Upper lobe of right lung (tissue), 1 donor: Measurements from ENCODE around the gene PTPRG. TPM values are rescaled to one million over a fixed set of nuclear protein-coding genes. Genes with fewer than 3 reads are reported as not detected.

Source experiments
- ATAC-seq: fragments of 200-7000 bp; cut with Tn5 transposase; one replicate; pipeline ENCODE4 v1.9.1; 2020; ENCODE audit warnings: mild to moderate bottlenecking, moderate library complexity
- DNase-seq: peaks from one replicate; pipeline ENCODE4 v3.0.0-alpha.2; 2020
- H3K27ac ChIP-seq: fragments of 200-600 bp; one replicate; pipeline ENCODE4 v1.8.0; 2022
- H3K27me3 ChIP-seq: fragments of 200-600 bp; one replicate; pipeline ENCODE4 v1.8.0; 2022; ENCODE audit warnings: mild to moderate bottlenecking
- H3K36me3 ChIP-seq: fragments of 200-600 bp; one replicate; pipeline ENCODE4 v1.8.0; 2022
- H3K4me1 ChIP-seq: fragments of 200-600 bp; one replicate; pipeline ENCODE4 v1.8.0; 2022
- H3K4me3 ChIP-seq: fragments of 200-600 bp; one replicate; pipeline ENCODE4 v1.8.0; 2022; ENCODE audit warnings: mild to moderate bottlenecking
- H3K9me3 ChIP-seq: fragments of 200-600 bp; one replicate; pipeline ENCODE4 v1.8.0; 2022
- CTCF ChIP-seq: fragments of 200-600 bp; IDR thresholded peaks from one replicate; pipeline ENCODE4 v1.8.0; 2022; ENCODE audit warnings: antibody characterized with exemption
- intact Hi-C: fragments of 100-400 bp; cut with DNase I; formaldehyde crosslinking; loops from one replicate; pipeline ENCODE4 v1.11.0; 2022
- total RNA-seq: library from RNA; stranded (reverse); fragmentation: NEBNext Ultra II Directional; extraction: Animal tissue kit (Norgen Biotek cat#: 25700); gene quantifications from one replicate; pipeline ENCODE4 v1.2.1, GENCODE V29; 2021
- donor health status: DM: no; HTN: yes; CAD: no; lungs with severe emphysema.

PTPRG gene
- total RNA-seq, 1 donor from 2014 or later: 86.7 TPM

- no peak overlapping the region for H3K27ac ChIP-seq
- intact Hi-C loops: no loop called here
- H3K4me1 ChIP-seq: no peaks in the 10 kb centered on the region
- no peaks in the 10 kb centered on the region for H3K27me3 ChIP-seq
- ATAC-seq (no peak), DNase-seq (no peak)
- no peaks in the 10 kb centered on the region for H3K9me3 ChIP-seq
- peaks cover 6% of the 10 kb centered on the region for H3K36me3 ChIP-seq
- no peak overlapping the region for H3K4me3 ChIP-seq
- TF ChIP-seq CTCF: no peak
These were observed 428.3 kb downstream of the PTPRG start for GRCh38 chr3:61989681-61990080.

- Histone ChIP-seq H3K4me3 (no peak overlapping the region), H3K9me3 (no peaks in the 10 kb centered on the region), H3K4me1 (no peaks in the 10 kb centered on the region), H3K27me3 (no peaks in the 10 kb centered on the region), H3K27ac (no peak overlapping the region), H3K36me3 (peaks cover 6% of the 10 kb centered on the region)
- intact Hi-C loops: no loop called here
- TF ChIP-seq CTCF: no peak
- no peak for DNase-seq
- no peak for ATAC-seq
These were observed 429.1 kb downstream of the PTPRG start for GRCh38 chr3:61990327-61991027.

GRCh38 chr3:61991706-61992105, 430.3 kb downstream of the PTPRG start:
- H3K4me1 ChIP-seq: peaks cover 6% of the 10 kb centered on the region
- no peak overlapping the region for H3K4me3 ChIP-seq
- ATAC-seq (no peak), DNase-seq (no peak)
- TF ChIP-seq CTCF: no peak
- no peak overlapping the region for H3K27ac ChIP-seq
- intact Hi-C loops: no loop called here
- H3K27me3 ChIP-seq: no peaks in the 10 kb centered on the region
- H3K9me3 ChIP-seq: no peaks in the 10 kb centered on the region
- peaks cover 6% of the 10 kb centered on the region for H3K36me3 ChIP-seq

- peaks cover 7% of the 10 kb centered on the region for H3K4me1 ChIP-seq
These were observed 435.0 kb downstream of the PTPRG start for GRCh38 chr3:61996366-61996765.

GRCh38 chr3:61997101-61997500, 435.7 kb downstream of the PTPRG start:
- TF ChIP-seq CTCF: no peak
- Histone ChIP-seq H3K9me3 (no peaks in the 10 kb centered on the region), H3K27ac (no peak overlapping the region), H3K27me3 (no peaks in the 10 kb centered on the region), H3K4me3 (no peak overlapping the region), H3K36me3 (no peaks in the 10 kb centered on the region), H3K4me1 (peaks cover 7% of the 10 kb centered on the region)
- no peak for DNase-seq
- intact Hi-C loops: no loop called here
- ATAC-seq: no peak

More at GRCh38 chr3:61996366-61996765, 435.0 kb downstream of the PTPRG start:
- Histone ChIP-seq H3K27ac (no peak overlapping the region), H3K36me3 (peaks cover 6% of the 10 kb centered on the region), H3K4me3 (no peak overlapping the region), H3K27me3 (no peaks in the 10 kb centered on the region), H3K9me3 (no peaks in the 10 kb centered on the region)
- intact Hi-C loops: no loop called here
- DNase-seq: no peak
- ATAC-seq: no peak
- no peak for TF ChIP-seq CTCF

- Histone ChIP-seq H3K36me3 (no peaks in the 10 kb centered on the region), H3K9me3 (no peaks in the 10 kb centered on the region), H3K4me1 (no peaks in the 10 kb centered on the region), H3K27ac (no peak overlapping the region), H3K27me3 (no peaks in the 10 kb centered on the region), H3K4me3 (no peak overlapping the region)
- intact Hi-C loops: no loop called here
- DNase-seq (no peak), ATAC-seq (no peak)
- no peak for TF ChIP-seq CTCF
These were observed 442.5 kb downstream of the PTPRG start for GRCh38 chr3:62003835-62004234.
